Loucy (cell line): Measurements from ENCODE around the gene GIMAP4.
A peak's percentile ranks its signal among the peaks of the same experiment; 100 is the strongest.

Experiments used
- H2AFZ ChIP-seq: fragments of 200-600 bp; sonication (generic); 2 replicates; pipeline ENCODE4 v1.6.0; 2016; ENCODE audit warnings: antibody characterized with exemption, mild to moderate bottlenecking, low read length, moderate library complexity
- H3F3A ChIP-seq: fragments of 200-600 bp; 2 replicates; pipeline ENCODE4 v1.6.0; 2016; ENCODE audit warnings: antibody characterized with exemption, low read depth, mild to moderate bottlenecking
- H3K27me3 ChIP-seq: fragments of 200-600 bp; sonication (generic); 2 replicates; pipeline ENCODE4 v1.6.1; 2014; ENCODE audit warnings: low read length, mild to moderate bottlenecking; ENCODE audit not compliant: insufficient read depth, poor library complexity, severe bottlenecking
- H3K36me3 ChIP-seq: fragments of 200-600 bp; sonication (generic); 2 replicates; pipeline ENCODE4 v1.6.1; 2016; ENCODE audit warnings: low read length; ENCODE audit not compliant: insufficient read depth
- H3K4me1 ChIP-seq: fragments of 200-600 bp; sonication (generic); 2 replicates; pipeline ENCODE4 v1.5.1; 2014; ENCODE audit warnings: low read length, mild to moderate bottlenecking; ENCODE audit not compliant: insufficient read depth, poor library complexity, severe bottlenecking
- H3K4me2 ChIP-seq: fragments of 200-600 bp; sonication (generic); 2 replicates; pipeline ENCODE4 v1.6.0; 2014; ENCODE audit warnings: antibody characterized with exemption, low read length, low read depth, mild to moderate bottlenecking; ENCODE audit not compliant: poor library complexity, severe bottlenecking
- H3K4me3 ChIP-seq: fragments of 200-600 bp; sonication (generic); 2 replicates; pipeline ENCODE4 v1.5.1; 2014; ENCODE audit warnings: low read length, mild to moderate bottlenecking, mixed read lengths; ENCODE audit not compliant: poor library complexity, severe bottlenecking
- H3K79me2 ChIP-seq: fragments of 200-600 bp; sonication (generic); 2 replicates; pipeline ENCODE4 v1.6.1; 2014; ENCODE audit warnings: low read length; ENCODE audit not compliant: insufficient read depth
- H3K9ac ChIP-seq: fragments of 200-600 bp; sonication (generic); 2 replicates; pipeline ENCODE4 v1.6.0; 2014; ENCODE audit warnings: mild to moderate bottlenecking, low read depth, low read length, moderate library complexity; ENCODE audit not compliant: poor library complexity, severe bottlenecking
- H3K9me2 ChIP-seq: fragments of 200-600 bp; sonication (generic); replicated peaks from 2 replicates; pipeline ENCODE4 v1.6.1; 2016; ENCODE audit warnings: low read depth, low read length, mixed read lengths
- H3K9me3 ChIP-seq: fragments of 200-600 bp; sonication (generic); 2 replicates; pipeline ENCODE4 v1.6.1; 2014; ENCODE audit warnings: mild to moderate bottlenecking, antibody characterized with exemption, low read length, low read depth; ENCODE audit not compliant: insufficient read depth
- H4K20me1 ChIP-seq: fragments of 200-600 bp; sonication (generic); 2 replicates; pipeline ENCODE4 v1.6.0; 2014; ENCODE audit warnings: antibody characterized with exemption, low read length, mild to moderate bottlenecking; ENCODE audit not compliant: insufficient read depth, poor library complexity, severe bottlenecking
- EZH2phosphoT487 ChIP-seq: fragments of 200-600 bp; IDR thresholded peaks from 2 replicates; pipeline ENCODE4 v1.6.1; 2018; ENCODE audit warnings: antibody characterized with exemption, mild to moderate bottlenecking, moderate library complexity, borderline replicate concordance
- TF ChIP-seq, protein P1 (sequence below): fragments of 200-600 bp; sonication (generic); conservative IDR thresholded peaks from 2 replicates; pipeline ENCODE4 v1.5.1; 2014; ENCODE audit warnings: mild to moderate bottlenecking, antibody characterized with exemption, low read length

The GIMAP4 gene

DNA sequence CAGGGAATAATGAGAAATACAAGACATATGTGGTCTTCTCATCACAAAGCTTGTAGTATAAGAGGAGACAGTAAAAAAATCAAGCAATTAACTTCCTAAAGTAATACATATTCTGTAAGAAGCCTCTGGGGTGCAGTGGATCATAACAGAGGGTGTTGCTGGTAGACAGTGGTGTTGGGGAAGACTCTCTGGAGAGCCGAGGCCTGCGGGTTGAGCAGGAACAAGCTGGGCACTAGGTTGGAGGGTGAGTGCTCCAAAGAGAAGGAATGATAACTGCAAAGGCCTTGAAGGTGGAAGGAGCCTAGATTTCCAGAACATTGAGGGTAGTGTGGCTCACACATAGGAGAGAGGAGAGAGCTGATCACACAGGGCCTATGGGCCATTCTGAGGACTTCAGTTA is 1.5 kb downstream of the GIMAP4 start:
- Histone ChIP-seq H4K20me1 (no peaks in the 10 kb centered on the region), H3K4me3 (no peak overlapping the region), H3K36me3 (no peaks in the 10 kb centered on the region), H3K4me2 (no peak overlapping the region), H3K9me2 (no peaks in the 10 kb centered on the region), H3K4me1 (peaks cover 46% of the 10 kb centered on the region), H3K9ac (no peak overlapping the region), H3K9me3 (no peaks in the 10 kb centered on the region), H3K79me2 (no peaks in the 10 kb centered on the region), H3F3A (no peaks in the 10 kb centered on the region), H3K27me3 (no peaks in the 10 kb centered on the region), H2AFZ (no peak overlapping the region)
- TF ChIP-seq, protein P1, sequence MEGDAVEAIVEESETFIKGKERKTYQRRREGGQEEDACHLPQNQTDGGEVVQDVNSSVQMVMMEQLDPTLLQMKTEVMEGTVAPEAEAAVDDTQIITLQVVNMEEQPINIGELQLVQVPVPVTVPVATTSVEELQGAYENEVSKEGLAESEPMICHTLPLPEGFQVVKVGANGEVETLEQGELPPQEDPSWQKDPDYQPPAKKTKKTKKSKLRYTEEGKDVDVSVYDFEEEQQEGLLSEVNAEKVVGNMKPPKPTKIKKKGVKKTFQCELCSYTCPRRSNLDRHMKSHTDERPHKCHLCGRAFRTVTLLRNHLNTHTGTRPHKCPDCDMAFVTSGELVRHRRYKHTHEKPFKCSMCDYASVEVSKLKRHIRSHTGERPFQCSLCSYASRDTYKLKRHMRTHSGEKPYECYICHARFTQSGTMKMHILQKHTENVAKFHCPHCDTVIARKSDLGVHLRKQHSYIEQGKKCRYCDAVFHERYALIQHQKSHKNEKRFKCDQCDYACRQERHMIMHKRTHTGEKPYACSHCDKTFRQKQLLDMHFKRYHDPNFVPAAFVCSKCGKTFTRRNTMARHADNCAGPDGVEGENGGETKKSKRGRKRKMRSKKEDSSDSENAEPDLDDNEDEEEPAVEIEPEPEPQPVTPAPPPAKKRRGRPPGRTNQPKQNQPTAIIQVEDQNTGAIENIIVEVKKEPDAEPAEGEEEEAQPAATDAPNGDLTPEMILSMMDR: no peak
- TF ChIP-seq EZH2phosphoT487: no peak

DNA sequence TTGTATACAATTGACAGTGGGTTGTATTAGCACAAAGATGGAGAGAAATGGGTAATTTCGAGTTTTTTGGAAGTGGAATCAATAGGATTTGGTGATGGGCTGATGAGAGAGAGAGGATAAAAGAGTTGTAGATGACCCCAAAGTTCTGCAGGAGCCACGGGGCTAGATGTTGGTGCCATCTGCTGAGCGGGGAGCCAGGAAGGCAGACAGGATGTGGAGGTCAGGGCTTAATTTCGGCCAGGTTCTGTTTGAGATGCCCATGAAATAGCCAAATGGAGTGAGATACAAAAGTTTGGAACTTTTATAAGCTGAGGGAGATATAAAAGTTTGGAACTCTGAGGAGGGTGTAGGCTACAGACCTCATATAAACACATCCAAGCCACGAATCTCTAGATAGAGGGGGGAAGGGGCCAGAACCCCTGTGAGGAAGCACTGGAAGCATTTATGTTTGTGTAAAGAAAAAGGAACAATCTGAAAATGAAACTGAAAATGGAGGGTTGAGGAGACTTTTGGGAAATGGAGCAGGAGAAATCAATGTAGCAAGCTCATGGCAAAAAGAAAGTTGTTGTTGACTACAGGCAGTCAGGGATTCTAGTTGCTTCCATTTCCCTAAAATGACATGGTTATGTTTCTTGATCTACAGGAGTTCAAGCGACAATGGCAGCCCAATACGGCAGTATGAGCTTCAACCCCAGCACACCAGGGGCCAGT is 2.2 kb downstream of the GIMAP4 start:
- peak overlapping the region; percentile 73 for H2AFZ ChIP-seq
- peak overlapping the region; percentile 28 for H3K4me2 ChIP-seq
- no peak overlapping the region for H3K9ac ChIP-seq
- no peaks in the 10 kb centered on the region for H3K27me3 ChIP-seq
- H3F3A ChIP-seq: no peaks in the 10 kb centered on the region
- no peaks in the 10 kb centered on the region for H3K79me2 ChIP-seq
- H3K9me3 ChIP-seq: no peaks in the 10 kb centered on the region
- TF ChIP-seq, protein P1: no peak
- TF ChIP-seq EZH2phosphoT487: no peak
- H3K36me3 ChIP-seq: no peaks in the 10 kb centered on the region
- H3K4me1 ChIP-seq: peaks cover 39% of the 10 kb centered on the region
- no peaks in the 10 kb centered on the region for H4K20me1 ChIP-seq
- H3K9me2 ChIP-seq: no peaks in the 10 kb centered on the region
- H3K4me3 ChIP-seq: no peak overlapping the region

DNA sequence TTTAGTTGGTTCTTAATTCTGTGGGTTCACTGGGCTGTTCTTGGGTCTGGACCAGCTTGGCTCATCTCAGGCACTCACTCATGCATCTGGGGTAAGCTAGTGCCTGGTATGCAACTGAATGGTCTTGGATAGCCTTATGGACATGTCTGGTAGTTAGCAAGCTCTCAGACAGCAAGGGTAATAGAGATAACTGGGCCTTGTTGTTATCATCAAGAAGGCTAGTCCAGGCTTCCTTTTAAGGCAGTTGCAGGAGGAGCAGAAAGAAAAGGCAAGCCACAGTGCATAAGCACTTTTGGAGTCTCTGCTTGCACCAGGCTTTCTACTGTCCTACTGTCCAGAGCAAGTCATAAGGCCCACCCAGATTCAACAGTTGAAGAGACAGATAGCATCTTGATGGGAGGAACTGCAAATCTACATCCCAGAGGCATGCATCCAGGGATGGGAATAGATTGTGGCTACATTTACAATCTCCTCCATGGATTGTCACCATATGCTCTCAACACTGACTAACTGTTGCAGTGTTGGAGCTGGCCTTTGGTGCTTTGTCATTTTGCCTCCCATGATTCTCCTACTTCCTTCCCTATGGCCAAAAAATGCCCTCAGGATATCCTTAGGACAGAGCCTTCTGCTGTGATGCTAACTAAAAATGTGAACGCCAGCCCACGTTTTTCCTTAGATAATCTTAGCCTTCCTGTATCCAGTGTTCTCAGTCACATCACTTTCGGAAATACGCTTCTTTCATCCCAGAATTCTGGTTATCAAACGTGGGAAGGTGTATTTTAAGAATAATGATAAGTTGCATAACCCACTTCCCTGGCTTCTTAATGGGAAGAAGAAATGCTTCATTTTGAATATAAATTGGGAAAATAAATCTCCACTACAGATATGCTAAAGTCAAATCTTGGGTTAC is 3.6 kb downstream of the GIMAP4 start:
- Histone ChIP-seq H3F3A (no peaks in the 10 kb centered on the region), H2AFZ (peak overlapping the region; percentile 2; the same call in 1 of the 2 replicates), H3K4me2 (no peak overlapping the region), H3K4me1 (peaks cover 36% of the 10 kb centered on the region), H3K9me2 (no peaks in the 10 kb centered on the region), H3K27me3 (no peaks in the 10 kb centered on the region), H3K9ac (no peak overlapping the region), H3K79me2 (no peaks in the 10 kb centered on the region), H3K36me3 (no peaks in the 10 kb centered on the region), H3K9me3 (no peaks in the 10 kb centered on the region), H3K4me3 (no peak overlapping the region), H4K20me1 (no peaks in the 10 kb centered on the region)
- TF ChIP-seq EZH2phosphoT487: no peak
- TF ChIP-seq, protein P1: no peak
